H1 (cell line): Measurements from ENCODE around the gene ABCC6. TPM values are rescaled to one million over a fixed set of nuclear protein-coding genes. Genes with fewer than 3 reads are reported as not detected.

Experiments used
- CTCF ChIA-PET: fragments of 300-600 bp; sonication (Branson Sonifier 250); formaldehyde crosslinking; loops from one replicate; lab custom pipeline; 2021; ENCODE audit not compliant: partially characterized antibody; lab: Charles Lee
- POLR2A ChIA-PET: fragments of 300-600 bp; sonication (Branson Sonifier 250); formaldehyde crosslinking; loops from one replicate; lab custom pipeline; 2021; ENCODE audit warnings: inconsistent platforms; ENCODE audit not compliant: partially characterized antibody; lab: Charles Lee
- DNase-seq, 2 experiments: peaks; one replicate each; pipeline versions ENCODE4 v3.0.0 to v3.0.0-alpha.2; 2010 to 2022; ENCODE audit warnings: low spot score in 2 of 2, low read depth in 1 of 2, mixed read lengths in 1 of 2
- FAIRE-seq: peaks from 2 replicates; lab custom pipeline; 2011; peaks lifted over from hg19 to GRCh38; lab: Jason Lieb, UNC
- H2AFZ ChIP-seq: 2 replicates; pipeline ENCODE4 v1.8.1; 2012; ENCODE audit warnings: low read length, inconsistent platforms
- H2AK5ac ChIP-seq: 2 replicates; pipeline ENCODE4 v1.6.1; 2013; ENCODE audit warnings: low read depth, low read length
- H2BK120ac ChIP-seq: replicated peaks from 2 replicates; pipeline ENCODE3; 2013; ENCODE audit warnings: low read depth, low read length, inconsistent platforms
- H2BK12ac ChIP-seq: 2 replicates; pipeline ENCODE4 v1.6.1; 2013; ENCODE audit warnings: low read depth, low read length
- H2BK15ac ChIP-seq: 2 replicates; pipeline ENCODE4 v1.6.1; 2013; ENCODE audit warnings: low read length
- H2BK20ac ChIP-seq: 2 replicates; pipeline ENCODE4 v1.6.1; 2013; ENCODE audit warnings: low read length
- H2BK5ac ChIP-seq: 2 replicates; pipeline ENCODE4 v1.6.1; 2013; ENCODE audit warnings: low read depth, low read length
- H3K14ac ChIP-seq: 2 replicates; pipeline ENCODE4 v1.6.1; 2013; ENCODE audit warnings: inconsistent platforms; ENCODE audit not compliant: insufficient read length
- H3K18ac ChIP-seq: 2 replicates; pipeline ENCODE4 v1.6.1; 2013; ENCODE audit warnings: low read length; ENCODE audit errors: extremely low read depth
- H3K23ac ChIP-seq: 2 replicates; pipeline ENCODE4 v1.6.1; 2013; ENCODE audit warnings: inconsistent platforms; ENCODE audit not compliant: insufficient read length
- H3K23me2 ChIP-seq: 2 replicates; pipeline ENCODE4 v1.6.1; 2013; ENCODE audit warnings: low read depth, low read length
- H3K27ac ChIP-seq: 2 replicates; pipeline ENCODE4 v1.6.1; 2011; ENCODE audit warnings: low read depth, low read length, inconsistent platforms
- H3K27me3 ChIP-seq, 4 experiments: replicated peaks in 1 of 4; 1 replicate in 1 of 4; 2 replicates in 3 of 4; pipeline versions ENCODE4 v1.6.1 to v1.8.1; 2011 to 2013; ENCODE audit warnings: low read length in 3 of 4, mild to moderate bottlenecking in 3 of 4, inconsistent platforms in 2 of 4, mixed read lengths in 2 of 4, moderate library complexity in 1 of 4; ENCODE audit not compliant: control insufficient read depth in 3 of 4, insufficient read depth in 3 of 4; ENCODE audit errors: extremely low read depth in 1 of 4
- H3K36me3 ChIP-seq, 4 experiments: 2 replicates each; pipeline versions ENCODE4 v1.6.1 to v1.8.1; 2011 to 2013; ENCODE audit warnings: mild to moderate bottlenecking in 4 of 4, low read length in 3 of 4, moderate library complexity in 2 of 4, control low read depth in 1 of 4, inconsistent platforms in 1 of 4; ENCODE audit not compliant: insufficient read depth in 4 of 4, control insufficient read depth in 2 of 4
- H3K4ac ChIP-seq: replicated peaks from 2 replicates; pipeline ENCODE3; 2013; ENCODE audit warnings: low read length, low read depth, mixed read lengths, inconsistent platforms; ENCODE audit not compliant: insufficient read length
- H3K4me1 ChIP-seq, 4 experiments: replicated peaks in 1 of 4; 1 replicate in 1 of 4; 2 replicates in 3 of 4; pipeline versions ENCODE4 v1.6.1 to v1.8.1; 2011 to 2013; ENCODE audit warnings: low read length in 3 of 4, inconsistent platforms in 2 of 4, mixed read lengths in 1 of 4; ENCODE audit not compliant: insufficient read depth in 4 of 4, control insufficient read depth in 3 of 4
- H3K4me2 ChIP-seq, 2 experiments: 2 replicates each; pipeline versions ENCODE4 v1.6.1 to v1.8.1; 2011 to 2013; ENCODE audit warnings: low read depth in 2 of 2, low read length in 2 of 2, control low read depth in 1 of 2, inconsistent platforms in 1 of 2, mild to moderate bottlenecking in 1 of 2; ENCODE audit not compliant: insufficient read depth in 1 of 2
- H3K4me3 ChIP-seq, 4 experiments: fragments of 200-600, 300-600 bp in 1 of 4; sonication (generic), shearing (Covaris generic), sonication (Bioruptor Twin) in 1 of 4; 2 replicates each; pipeline versions ENCODE4 v1.5.1 to v1.8.1; 2011 to 2016; ENCODE audit warnings: low read length in 4 of 4, low read depth in 3 of 4, control low read depth in 2 of 4, inconsistent platforms in 2 of 4, mild to moderate bottlenecking in 2 of 4, mixed read lengths in 1 of 4, moderate library complexity in 1 of 4; ENCODE audit not compliant: insufficient read depth in 2 of 4; ENCODE audit errors: extremely low read depth in 1 of 4
- H3K56ac ChIP-seq: replicated peaks from 2 replicates; pipeline ENCODE3; 2013; ENCODE audit warnings: low read depth, mild to moderate bottlenecking, mixed read lengths, low read length, inconsistent platforms; ENCODE audit not compliant: insufficient read length
- H3K79me1 ChIP-seq: 2 replicates; pipeline ENCODE4 v1.6.1; 2013; ENCODE audit warnings: low read depth, low read length, control low read depth
- H3K79me2 ChIP-seq, 2 experiments: 2 replicates each; pipeline versions ENCODE4 v1.6.1 to v1.8.1; 2012 to 2013; ENCODE audit warnings: low read length in 2 of 2, mild to moderate bottlenecking in 2 of 2, inconsistent platforms in 1 of 2; ENCODE audit not compliant: insufficient read depth in 2 of 2, control insufficient read depth in 1 of 2
- H3K9ac ChIP-seq, 4 experiments: replicated peaks in 1 of 4; 1 replicate in 1 of 4; 2 replicates in 3 of 4; pipeline versions ENCODE4 v1.6.1 to v1.8.1; 2011 to 2013; ENCODE audit warnings: low read depth in 3 of 4, low read length in 3 of 4, control low read depth in 2 of 4, mild to moderate bottlenecking in 2 of 4, moderate library complexity in 2 of 4, inconsistent platforms in 1 of 4; ENCODE audit errors: extremely low read depth in 1 of 4
- H3K9me3 ChIP-seq, 2 experiments: 2 replicates each; pipeline versions ENCODE4 v1.6.1 to v1.8.1; 2012 to 2013; ENCODE audit warnings: mild to moderate bottlenecking in 2 of 2, moderate library complexity in 2 of 2, control low read depth in 1 of 2, inconsistent platforms in 1 of 2, low read depth in 1 of 2, low read length in 1 of 2, mixed read lengths in 1 of 2; ENCODE audit not compliant: insufficient read depth in 2 of 2
- H4K20me1 ChIP-seq, 2 experiments: replicated peaks in 1 of 2; 2 replicates each; pipeline versions ENCODE3 to v1.8.1; 2011 to 2013; ENCODE audit warnings: inconsistent platforms in 2 of 2, low read length in 2 of 2, mild to moderate bottlenecking in 1 of 2; ENCODE audit not compliant: insufficient read depth in 2 of 2, control insufficient read depth in 1 of 2
- H4K5ac ChIP-seq: 2 replicates; pipeline ENCODE4 v1.6.1; 2013; ENCODE audit warnings: low read length, low read depth, mixed read lengths, inconsistent platforms; ENCODE audit not compliant: insufficient read length
- H4K8ac ChIP-seq: 2 replicates; pipeline ENCODE4 v1.8.0; 2013; ENCODE audit warnings: mild to moderate bottlenecking, moderate library complexity, low read length, inconsistent platforms; ENCODE audit not compliant: insufficient read depth; ENCODE audit errors: extremely low read depth
- H4K91ac ChIP-seq: replicated peaks from 2 replicates; pipeline ENCODE3; 2013; ENCODE audit warnings: low read length, mixed read lengths, inconsistent platforms; ENCODE audit not compliant: insufficient read length
- CHD2 ChIP-seq: IDR thresholded peaks from 2 replicates; pipeline ENCODE4 v1.6.1; 2012; ENCODE audit warnings: low read length, improper control_type of control experiment
- FOSL1 ChIP-seq: IDR thresholded peaks from 2 replicates; pipeline ENCODE4 v1.6.1; 2011; ENCODE audit warnings: mild to moderate bottlenecking, low read depth, low read length, moderate library complexity; ENCODE audit not compliant: insufficient read depth
- KDM1A ChIP-seq: fragments of 200-600, 300-600 bp; sonication (generic); IDR thresholded peaks from 2 replicates; pipeline ENCODE4 v1.7.1; 2016; ENCODE audit warnings: mild to moderate bottlenecking, low read length, borderline replicate concordance
- KDM4A ChIP-seq: IDR thresholded peaks from one replicate; pipeline ENCODE4 v1.7.1; 2012; ENCODE audit warnings: low read depth, mild to moderate bottlenecking, moderate library complexity, low read length, inconsistent platforms; ENCODE audit not compliant: severe bottlenecking
- NANOG ChIP-seq: IDR thresholded peaks from 2 replicates; pipeline ENCODE4 v1.6.1; 2011; ENCODE audit warnings: low read length, low read depth, mild to moderate bottlenecking, inconsistent platforms; ENCODE audit not compliant: insufficient read depth, poor library complexity, severe bottlenecking
- POLR2AphosphoS5 ChIP-seq: IDR thresholded peaks from 2 replicates; pipeline ENCODE4 v1.6.1; 2011; ENCODE audit warnings: low read depth, low read length
- RFX5 ChIP-seq: IDR thresholded peaks from 2 replicates; pipeline ENCODE4 v1.6.1; 2011; ENCODE audit warnings: low read depth, low read length, improper control_type of control experiment, borderline replicate concordance
- RXRA ChIP-seq: IDR thresholded peaks from 2 replicates; pipeline ENCODE4 v1.6.1; 2011; ENCODE audit warnings: low read depth, mild to moderate bottlenecking, low read length, moderate library complexity; ENCODE audit not compliant: insufficient read depth
- SAP30 ChIP-seq: fragments of 300-600 bp; sonication (generic); IDR thresholded peaks from 2 replicates; pipeline ENCODE4 v1.7.1; 2012; ENCODE audit warnings: low read length, moderate library complexity, mild to moderate bottlenecking, inconsistent platforms; ENCODE audit not compliant: insufficient read depth, insufficient replicate concordance
- SRF ChIP-seq: IDR thresholded peaks from 2 replicates; pipeline ENCODE4 v1.6.1; 2011; ENCODE audit warnings: mild to moderate bottlenecking, low read depth, low read length, moderate library complexity
- WGBS, 2 experiments: shearing (Covaris generic) in 1 of 2; methylation state at CpG; one replicate each; pipeline versions ENCODE4 v1.1.6 to v1.1.7; 2013 to 2015; ENCODE audit warnings: low lambda C conversion rate in 2 of 2, mixed read lengths in 2 of 2, inconsistent platforms in 1 of 2, low coverage in 1 of 2, missing lambda C conversion rate in 1 of 2; ENCODE audit not compliant: insufficient replicate concordance in 2 of 2, insufficient coverage in 1 of 2, insufficient read length in 1 of 2; ENCODE audit errors: extremely low coverage in 1 of 2, missing lambda C conversion rate in 1 of 2; 5-methylcytosine and 5-hydroxymethylcytosine counted together
- polyA plus RNA-seq, 7 experiments: library from polyadenylated mRNA; depleted of rRNA in 3 of 7; stranded (reverse) in 5 of 7; unstranded in 2 of 7; fragments of >200 nt in 5 of 7; fragments of 200-250 nt in 2 of 7; gene quantifications; 1 replicate in 5 of 7; 2 replicates in 1 of 7; 4 replicates in 1 of 7; pipeline versions ENCODE4 v1.2.1 to v1.2.3, GENCODE V29; 2011 to 2013; ENCODE audit warnings: missing spikeins in 2 of 7, mixed read lengths in 2 of 7
- total RNA-seq: library from RNA; stranded (reverse); fragmentation: NEBNext Ultra II Directional; extraction: Animal tissue kit (Norgen Biotek cat#: 25700); gene quantifications from 2 replicates; pipeline ENCODE4 v1.2.1, GENCODE V29; 2021
- TF ChIP-seq, protein P1 (sequence below): IDR thresholded peaks from 2 replicates; pipeline ENCODE4 v1.6.1; 2012; ENCODE audit warnings: inconsistent platforms

ABCC6 gene
- total and polyA plus RNA-seq, 2 of the 8 experiments (the other 6 are each of a cell fraction or from before 2014, with no cell fraction given) = 1.6 to 1.8 TPM

DNA sequence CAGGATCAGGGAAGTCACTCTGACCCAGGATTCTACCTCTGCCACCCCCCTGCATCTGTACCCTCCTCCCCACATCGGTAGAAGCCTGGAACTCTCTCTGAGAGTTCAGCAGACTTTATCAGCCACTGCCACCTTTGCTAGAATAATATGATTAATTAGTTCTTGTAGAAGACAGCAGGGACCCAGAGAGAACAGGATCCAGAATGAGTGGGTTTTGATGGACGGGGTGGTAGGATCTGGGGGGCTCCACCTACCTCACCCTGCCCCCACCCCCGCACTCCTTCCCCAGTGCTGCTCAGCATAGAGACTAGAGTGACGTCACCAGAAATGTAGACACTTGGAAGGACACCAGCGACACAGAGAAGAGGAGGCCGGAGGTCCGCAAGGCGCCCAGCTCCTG lies 33.5 kb downstream of the ABCC6 start:
- Histone ChIP-seq H3K9ac (no peak overlapping the region), H2BK12ac (no peak overlapping the region), H3K23ac (no peak overlapping the region), H3K4me1 (no peaks in the 10 kb centered on the region; a peak in 1 of 7 replicates), H3K4me2 (no peak overlapping the region), H3K18ac (no peak overlapping the region), H3K79me1 (no peaks in the 10 kb centered on the region), H3K36me3 (no peaks in the 10 kb centered on the region), H3K79me2 (no peaks in the 10 kb centered on the region), H4K8ac (no peak overlapping the region), H2BK15ac (no peak overlapping the region), H4K91ac (no peak overlapping the region), H3K4ac (no peak overlapping the region), H4K5ac (no peak overlapping the region), H4K20me1 (no peaks in the 10 kb centered on the region), H3K23me2 (peaks cover 4% of the 10 kb centered on the region; the same call in 1 of the 2 replicates), H2AFZ (no peak overlapping the region), H3K27ac (no peak overlapping the region), H2AK5ac (no peak overlapping the region), H2BK20ac (no peak overlapping the region), H2BK120ac (no peak overlapping the region), H3K56ac (no peak overlapping the region), H2BK5ac (no peak overlapping the region), H3K27me3 (no peaks in the 10 kb centered on the region), H3K4me3 (no peak overlapping the region), H3K14ac (no peak overlapping the region), H3K9me3 (no peaks in the 10 kb centered on the region)
- DNase-seq = no peak
- POLR2A ChIA-PET = no interaction called here
- no peak for TF ChIP-seq KDM1A
- TF ChIP-seq RFX5 = no peak
- no peak for TF ChIP-seq POLR2AphosphoS5
- no peak for TF ChIP-seq CHD2
- no peak for TF ChIP-seq SAP30
- no peak for TF ChIP-seq SRF
- no peak for TF ChIP-seq RXRA
- TF ChIP-seq KDM4A = no peak
- no peak for TF ChIP-seq FOSL1
- TF ChIP-seq, protein P1, sequence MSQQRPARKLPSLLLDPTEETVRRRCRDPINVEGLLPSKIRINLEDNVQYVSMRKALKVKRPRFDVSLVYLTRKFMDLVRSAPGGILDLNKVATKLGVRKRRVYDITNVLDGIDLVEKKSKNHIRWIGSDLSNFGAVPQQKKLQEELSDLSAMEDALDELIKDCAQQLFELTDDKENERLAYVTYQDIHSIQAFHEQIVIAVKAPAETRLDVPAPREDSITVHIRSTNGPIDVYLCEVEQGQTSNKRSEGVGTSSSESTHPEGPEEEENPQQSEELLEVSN = no peak
- no peak for TF ChIP-seq NANOG
- WGBS, 2 experiments = 95% methylated on average over 7 of the region's 8 CpGs; no CpG with 5 or more reads in 1 of the 2 experiments
- CTCF ChIA-PET = interaction anchor here (1.1 kb wide), 1 partner anchor 10 kb away, joined by 3 read pairs; no protein-coding TSS in a partner anchor
- FAIRE-seq = no peak
